OCI-M2 (cell line): ENCODE measurements around the gene ANGPTL8.
A peak's percentile ranks its signal among the peaks of the same experiment; 100 is the strongest.

Experiments
- DNase-seq: peaks from one replicate; lab custom pipeline; 2025; ENCODE audit not compliant: unreplicated experiment; lab: John Stamatoyannopoulos, UW

ANGPTL8 gene, protein sequence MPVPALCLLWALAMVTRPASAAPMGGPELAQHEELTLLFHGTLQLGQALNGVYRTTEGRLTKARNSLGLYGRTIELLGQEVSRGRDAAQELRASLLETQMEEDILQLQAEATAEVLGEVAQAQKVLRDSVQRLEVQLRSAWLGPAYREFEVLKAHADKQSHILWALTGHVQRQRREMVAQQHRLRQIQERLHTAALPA

GRCh38 chr19:11239377-11240000 is at the start of gene ANGPTL8:
TSS of gene ANGPTL8 (plus strand) at chr19:11239619. CDS start at chr19:11239638, 19 bp downstream.
- DNase-seq, result no peak

GRCh38 chr19:11190501-11190900 is 48.9 kb upstream of the ANGPTL8 start:
- DNase-seq, result no peak

DNA sequence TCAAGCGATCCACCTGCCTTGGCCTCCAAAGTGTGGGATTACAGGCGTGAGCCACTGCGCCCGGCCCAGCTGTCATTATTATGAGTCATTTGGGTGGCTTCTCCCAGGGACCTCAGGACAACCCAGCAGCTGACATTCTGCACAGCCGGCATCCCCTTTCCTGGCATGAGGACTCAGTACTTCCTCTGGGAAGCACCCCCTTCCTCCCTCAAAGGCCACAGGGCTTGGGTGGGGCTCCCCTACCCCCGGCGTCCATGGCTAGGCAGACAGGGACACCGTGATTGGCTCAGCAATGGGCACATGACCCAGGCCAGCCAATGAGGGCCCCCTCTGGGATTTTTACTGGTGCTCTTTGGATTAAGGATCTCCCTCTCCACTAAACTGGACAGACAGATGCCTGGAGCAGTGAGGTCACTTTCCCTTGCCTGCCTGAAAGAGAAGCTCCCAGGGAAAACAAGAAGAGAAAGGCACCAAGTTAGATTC is 48.1 kb upstream of the ANGPTL8 start:
- no peak for DNase-seq

- no peak for DNase-seq
Measured at GRCh38 chr19:11191934-11192333, 47.5 kb upstream of the ANGPTL8 start.

DNA sequence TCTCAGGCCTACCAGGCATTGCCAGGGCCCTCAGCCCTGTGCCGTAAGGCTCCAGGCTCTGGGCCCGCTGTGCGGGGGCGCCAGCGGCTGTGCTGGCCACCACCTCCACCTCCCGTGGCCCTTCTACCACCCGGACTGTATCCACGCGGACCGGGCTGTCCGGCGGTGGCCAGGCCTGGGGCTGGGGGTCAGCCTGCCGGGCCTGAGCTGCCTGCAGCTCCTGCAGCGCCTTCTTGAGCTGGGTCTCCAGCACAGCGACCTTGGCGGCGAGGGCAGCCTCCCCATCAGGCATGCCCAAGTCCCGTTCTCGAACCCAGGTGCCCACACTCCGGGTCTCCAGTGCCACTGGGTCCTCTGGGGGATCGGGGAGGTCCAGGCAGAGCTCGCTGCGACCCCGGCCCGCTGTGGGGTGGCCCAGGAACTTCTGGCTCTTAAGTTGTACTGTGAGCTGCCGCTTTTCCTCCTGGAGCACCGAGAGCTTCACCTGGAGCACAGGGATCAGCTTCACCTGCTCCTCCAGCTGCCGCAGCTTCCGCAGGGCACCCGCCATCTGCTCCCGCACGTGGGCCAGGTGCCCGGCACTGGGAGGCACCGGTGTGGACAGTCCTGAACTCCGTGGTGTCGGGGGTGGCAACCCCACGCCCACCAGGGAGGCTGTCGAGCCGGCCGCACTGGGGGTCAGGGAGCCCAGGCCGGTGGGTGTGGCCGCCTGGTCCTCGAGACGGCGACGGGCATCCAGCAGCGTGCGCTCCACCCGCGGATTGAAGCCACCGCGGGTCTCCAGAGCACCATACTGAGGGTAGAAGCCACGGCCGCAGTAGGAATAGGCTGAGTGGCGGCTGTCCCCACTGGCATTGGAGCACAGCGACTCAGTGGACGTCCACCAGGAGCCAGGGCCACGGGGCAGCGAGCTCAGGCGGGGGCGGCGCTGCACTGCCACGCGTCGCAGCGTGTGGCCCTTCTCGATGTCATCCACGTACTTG is 46.2 kb upstream of the ANGPTL8 start:
- no peak for DNase-seq

DNA sequence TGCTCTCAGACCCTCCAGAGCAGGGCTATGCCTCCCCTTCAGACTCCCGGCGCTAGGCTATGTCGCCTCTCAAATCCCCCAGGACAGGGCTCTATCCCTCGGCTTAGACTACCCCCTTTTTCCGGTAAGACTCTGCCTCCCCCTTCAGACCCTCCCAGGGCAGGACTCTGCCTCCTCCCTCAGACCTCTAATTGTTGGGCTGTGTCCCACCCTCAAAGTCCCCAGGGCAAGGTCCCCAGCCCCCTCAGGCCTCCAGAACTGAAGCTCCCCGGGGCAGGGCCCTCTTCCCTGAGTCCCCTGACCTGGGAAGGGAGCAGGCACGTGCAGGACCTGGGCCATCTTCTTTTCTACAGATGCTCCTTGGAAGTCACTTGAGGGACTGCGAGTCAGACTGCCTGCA is 45.2 kb upstream of the ANGPTL8 start:
- no peak for DNase-seq

- no peak for DNase-seq
Measured at GRCh38 chr19:11194656-11195558, 44.5 kb upstream of the ANGPTL8 start.

- DNase-seq, result no peak
Measured at GRCh38 chr19:11195681-11196080, 43.7 kb upstream of the ANGPTL8 start.

GRCh38 chr19:11196406-11197287 is 42.8 kb upstream of the ANGPTL8 start:
- no peak for DNase-seq

DNA sequence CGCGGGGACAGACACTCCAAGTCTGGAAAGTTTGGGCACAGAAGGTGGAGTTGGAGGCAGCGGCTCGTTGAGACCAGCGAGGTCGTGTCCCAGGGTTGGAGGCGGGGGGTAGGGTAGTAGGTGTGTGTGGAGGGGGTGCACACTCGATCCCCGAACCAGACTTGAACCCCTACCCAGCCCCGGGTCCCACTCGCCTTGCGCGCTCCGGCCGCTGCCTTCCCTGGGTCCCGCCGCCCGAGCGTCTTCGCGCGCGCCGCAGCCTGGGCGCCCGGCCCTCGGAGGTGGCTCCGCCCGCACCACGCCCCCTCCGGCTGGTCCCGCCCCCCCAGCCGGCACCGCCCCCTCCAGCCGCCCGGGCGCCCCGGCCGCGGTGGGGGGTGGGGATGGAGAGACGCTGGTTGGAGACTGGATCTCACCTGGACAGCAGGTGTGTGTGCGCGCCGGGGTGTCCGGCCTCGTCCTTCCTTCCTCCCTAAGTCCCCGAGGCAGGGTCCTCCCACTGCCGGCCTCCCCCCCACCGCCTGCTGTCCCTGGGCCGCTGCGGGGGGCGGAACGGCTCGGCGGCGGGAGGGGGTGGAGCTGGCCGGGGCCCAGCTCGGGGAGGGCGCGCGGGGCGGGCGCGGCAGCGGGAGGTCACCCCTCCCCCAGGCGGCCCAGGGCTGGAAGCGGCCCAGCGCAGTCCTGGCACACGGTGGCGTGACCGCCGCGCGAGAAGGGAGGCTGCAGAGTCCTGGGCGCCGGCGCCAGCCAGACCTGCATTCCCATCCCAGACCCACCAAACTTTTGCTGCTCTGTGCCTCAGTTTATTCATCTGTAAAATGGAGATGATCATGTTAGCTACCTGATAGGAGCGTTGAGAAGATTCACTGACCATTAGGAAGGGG is 41.9 kb upstream of the ANGPTL8 start, which contains the start of gene KANK2:
Gene KANK2, minus strand, starts transcription at position 255 of the 884 bp plus-strand sequence. CDS start 3,034 bp downstream, outside the sequence.
- DNase-seq, result peak; percentile 99

DNA sequence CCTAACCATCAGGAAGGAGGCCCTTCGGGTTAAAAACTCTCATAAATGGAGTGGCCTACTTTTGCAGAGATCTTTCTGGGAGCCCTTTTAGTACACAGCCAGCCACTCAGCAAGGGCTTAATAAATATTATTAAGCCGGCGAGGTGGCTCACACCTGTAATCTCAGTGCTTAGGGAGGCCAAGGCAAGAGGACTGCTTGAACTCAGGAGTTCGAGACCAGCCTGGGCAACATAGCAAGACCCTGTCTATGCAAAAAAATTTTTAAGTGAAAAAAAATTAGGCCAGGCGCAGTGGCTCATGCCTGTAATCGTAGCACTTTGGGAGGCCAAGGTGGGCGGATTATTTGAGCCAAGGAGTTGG is 41.3 kb upstream of the ANGPTL8 start:
- no peak for DNase-seq

DNA sequence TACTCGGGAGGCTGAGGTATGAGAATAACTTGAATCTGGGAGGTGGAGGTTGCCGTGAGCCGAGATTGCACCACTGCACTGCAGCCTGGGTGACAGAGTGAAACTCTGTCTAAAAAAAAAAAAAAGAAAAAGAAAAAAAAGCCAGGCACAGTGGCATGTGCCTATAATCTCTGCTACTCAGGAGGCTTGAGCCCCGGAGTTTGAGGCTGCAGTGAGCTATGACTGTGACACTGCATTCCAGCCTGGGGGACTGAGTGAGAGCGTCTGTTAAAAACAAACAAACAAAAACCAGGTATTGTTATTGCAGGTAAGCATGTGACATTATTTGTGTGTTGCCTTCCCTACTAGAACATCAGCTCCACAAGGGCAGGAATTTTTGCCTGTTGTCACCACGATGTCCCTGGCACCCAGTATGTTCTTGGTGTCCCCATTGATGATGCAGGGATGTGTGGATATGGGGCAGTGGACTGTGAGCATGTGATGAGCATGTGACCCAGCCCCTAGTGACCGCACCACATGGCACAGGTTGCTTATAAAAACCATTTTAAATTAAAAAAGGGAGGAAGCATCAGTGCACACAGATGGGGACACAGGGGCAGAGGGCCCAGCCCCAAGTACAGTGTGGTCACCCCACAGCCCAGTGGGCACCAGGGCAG is 40.5 kb upstream of the ANGPTL8 start:
- DNase-seq, result no peak

DNA sequence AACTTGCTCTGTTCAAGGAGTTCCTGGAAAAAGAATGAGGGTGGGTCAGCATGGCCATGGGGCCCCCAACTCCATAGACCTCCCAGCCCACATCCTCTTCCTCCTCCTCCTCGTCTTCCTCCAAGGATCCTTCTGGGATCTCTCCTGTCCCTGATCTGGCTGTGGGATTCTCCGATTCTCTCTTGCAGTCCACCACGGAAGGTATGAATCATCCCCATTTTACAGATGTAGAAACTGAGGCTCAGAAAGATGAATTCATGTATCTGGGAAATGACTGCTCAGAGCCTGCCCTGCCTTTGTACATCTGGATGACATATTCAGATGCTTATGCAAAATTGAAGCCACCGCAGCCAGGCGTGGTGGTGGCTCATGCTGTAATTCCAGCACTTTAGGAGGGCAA is 39.9 kb upstream of the ANGPTL8 start:
- no peak for DNase-seq

DNA sequence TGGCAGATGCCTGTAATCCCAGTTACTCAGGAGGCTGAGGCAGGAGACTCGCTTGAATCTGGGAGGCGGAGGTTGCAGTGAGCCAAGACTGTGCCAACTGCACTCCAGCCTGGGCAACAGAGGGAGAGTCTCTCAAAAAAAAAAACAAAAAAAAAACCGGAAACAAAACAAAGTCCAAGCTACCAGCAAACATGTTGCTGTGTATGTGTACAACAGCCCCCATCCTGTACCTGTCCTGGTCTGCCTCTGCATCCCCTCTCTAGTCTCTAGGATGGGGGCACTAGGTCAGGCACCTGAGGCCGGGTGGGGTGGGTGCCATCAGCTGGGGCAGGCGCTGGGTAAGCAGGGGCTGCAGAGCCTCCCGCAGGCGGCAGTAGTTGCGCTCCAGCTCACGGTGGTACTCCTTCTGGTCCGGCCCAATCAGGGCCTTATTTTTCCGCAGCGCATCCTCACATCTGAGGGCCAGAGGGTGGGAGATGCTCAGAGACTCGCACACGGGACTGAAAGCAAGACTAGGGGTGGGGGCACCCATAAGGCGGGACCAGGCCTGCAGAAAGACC is 39.3 kb upstream of the ANGPTL8 start:
- DNase-seq, result no peak

GRCh38 chr19:11200931-11201330 is 38.5 kb upstream of the ANGPTL8 start:
- no peak for DNase-seq

- DNase-seq, result no peak
Measured at GRCh38 chr19:11201791-11202190, 37.6 kb upstream of the ANGPTL8 start.

DNA sequence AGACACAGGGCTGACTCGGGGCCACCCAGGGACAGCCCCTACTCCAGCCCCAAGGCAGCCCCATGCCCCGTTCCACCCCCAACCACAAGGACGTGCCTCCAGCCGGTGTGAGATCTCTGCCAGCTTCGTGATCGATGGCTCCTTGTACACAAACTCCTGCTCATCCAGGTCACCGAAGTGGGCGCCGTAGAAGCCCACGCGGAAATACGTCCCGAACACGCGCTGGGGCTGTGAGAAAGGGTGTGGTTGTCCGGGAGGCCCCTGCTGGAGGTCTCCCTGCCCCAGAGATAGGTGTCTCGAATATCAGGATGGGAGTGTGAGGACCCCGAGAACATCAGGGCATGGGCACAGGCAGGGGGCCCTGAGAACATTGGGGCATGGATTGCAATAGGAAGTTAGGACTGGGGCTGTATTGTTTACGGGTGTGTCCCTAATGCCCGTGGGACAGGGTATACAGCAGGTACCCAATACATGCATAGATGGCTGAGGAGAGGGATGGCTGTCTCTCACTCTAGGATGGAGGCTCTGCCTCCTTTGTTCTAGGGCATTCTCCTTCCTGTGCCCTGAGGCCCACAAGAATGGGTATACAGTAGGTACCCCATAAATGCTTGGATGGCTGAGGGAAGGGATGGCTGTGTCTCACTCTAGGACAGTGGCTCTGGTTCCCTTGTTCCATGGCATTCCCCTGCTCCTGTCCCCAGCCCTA is 36.8 kb upstream of the ANGPTL8 start:
- no peak for DNase-seq
